Natural killer cell treated with Interleukin-12 subunit alpha and Interleukin-12 subunit beta and Interleukin-15 and Interleukin-18, amount 100 ng/mL, for 72 hours (primary cell): ENCODE results near the gene SLIT3. TPM values are rescaled to one million over a fixed set of nuclear protein-coding genes. Genes with fewer than 3 reads are reported as not detected.

Source experiments
- ATAC-seq, 2 donors: fragments of 150-1000 bp; cut with Tn5 transposase in 1 of 2; sonication (Bioruptor Pico), chemical (Tn5 transposase) in 1 of 2; 2 replicates each; pipeline ENCODE4 v1.10.0; 2021
- DNase-seq: peaks from one replicate; pipeline ENCODE4 v3.0.0; 2022; ENCODE audit warnings: low spot score
- H3K27ac Mint-ChIP-seq, 2 donors: 1 replicate in 1 of 2; 2 replicates in 1 of 2; pipeline ENCODE4 v1.8.0; 2022; ENCODE audit warnings: mixed read lengths in 2 of 2, mild to moderate bottlenecking in 1 of 2, moderate library complexity in 1 of 2
- H3K27me3 Mint-ChIP-seq, 2 donors: 1 replicate in 1 of 2; 2 replicates in 1 of 2; pipeline ENCODE4 v1.8.0; 2022; ENCODE audit warnings: mixed read lengths in 2 of 2
- H3K36me3 Mint-ChIP-seq: one replicate; pipeline ENCODE4 v1.8.0; 2022; ENCODE audit warnings: mixed read lengths
- H3K4me1 Mint-ChIP-seq, 2 donors: 1 replicate in 1 of 2; 2 replicates in 1 of 2; pipeline ENCODE4 v1.8.0; 2022; ENCODE audit warnings: low read depth in 2 of 2, mixed read lengths in 2 of 2, mild to moderate bottlenecking in 1 of 2
- H3K4me3 Mint-ChIP-seq: one replicate; pipeline ENCODE4 v1.8.0; 2022; ENCODE audit warnings: mixed read lengths
- H3K9me3 Mint-ChIP-seq: 2 replicates; pipeline ENCODE4 v1.8.0; 2022; ENCODE audit warnings: mixed read lengths
- total RNA-seq, 2 donors: library from RNA; stranded (reverse); gene quantifications; one replicate each; pipeline ENCODE4 v1.2.3, GENCODE V29; 2022

SLIT3 gene
- total RNA-seq, 2 donors from 2014 or later, result 0.14 TPM; not detected in 1

DNA sequence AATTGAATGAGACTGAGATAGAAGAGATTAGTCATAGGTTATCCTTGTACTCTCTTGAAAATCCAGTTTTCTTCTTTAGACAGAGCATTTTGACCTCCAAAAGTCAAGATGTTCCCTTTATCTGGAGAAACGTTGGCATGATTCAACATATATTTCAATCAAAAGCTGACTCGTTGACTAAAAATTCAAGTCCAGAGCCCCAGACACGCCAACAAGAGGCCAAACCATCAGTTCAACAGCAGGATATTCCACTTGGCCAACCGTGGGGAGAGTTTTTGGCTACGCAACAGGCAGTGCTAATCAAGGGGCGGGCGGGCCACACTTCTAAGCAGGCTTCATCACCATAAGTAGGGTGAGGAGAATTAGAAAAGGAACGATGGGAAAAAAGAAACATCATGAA lies 119.1 kb downstream of the SLIT3 start:
- Mint-ChIP-seq H3K27ac (no peak overlapping the region), H3K4me1 (no peaks in the 10 kb centered on the region), H3K9me3 (no peaks in the 10 kb centered on the region), H3K27me3 (peaks cover 0 to 2% of the 10 kb centered on the region in 2 donors), H3K36me3 (no peaks in the 10 kb centered on the region), H3K4me3 (no peak overlapping the region)
- ATAC-seq (no peak), DNase-seq (no peak)

DNA sequence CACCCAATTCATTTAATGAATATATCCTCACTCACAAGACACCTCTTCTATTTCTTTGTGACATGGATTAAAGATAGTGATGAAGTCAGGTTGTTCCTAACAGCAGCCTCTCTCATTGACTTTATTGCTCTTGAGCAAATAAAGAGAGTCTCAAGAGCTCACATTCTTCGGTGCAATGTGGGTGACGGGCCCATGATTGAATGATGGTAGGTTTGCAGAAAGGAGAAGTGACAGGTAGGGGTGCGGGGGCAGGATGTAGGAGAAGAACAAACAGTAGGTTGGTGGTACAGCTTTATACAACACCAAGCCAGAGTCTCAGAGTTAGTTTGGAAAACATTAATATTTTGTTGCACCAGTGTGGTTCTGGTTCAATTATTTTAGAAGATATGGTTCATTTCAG lies 122.2 kb downstream of the SLIT3 start:
- no peak for DNase-seq
- Mint-ChIP-seq H3K4me3 (no peak overlapping the region), H3K9me3 (no peaks in the 10 kb centered on the region), H3K27ac (no peak overlapping the region), H3K4me1 (no peaks in the 10 kb centered on the region), H3K36me3 (no peaks in the 10 kb centered on the region), H3K27me3 (peaks cover 0 to 8% of the 10 kb centered on the region in 2 donors)
- no peak for ATAC-seq

DNA sequence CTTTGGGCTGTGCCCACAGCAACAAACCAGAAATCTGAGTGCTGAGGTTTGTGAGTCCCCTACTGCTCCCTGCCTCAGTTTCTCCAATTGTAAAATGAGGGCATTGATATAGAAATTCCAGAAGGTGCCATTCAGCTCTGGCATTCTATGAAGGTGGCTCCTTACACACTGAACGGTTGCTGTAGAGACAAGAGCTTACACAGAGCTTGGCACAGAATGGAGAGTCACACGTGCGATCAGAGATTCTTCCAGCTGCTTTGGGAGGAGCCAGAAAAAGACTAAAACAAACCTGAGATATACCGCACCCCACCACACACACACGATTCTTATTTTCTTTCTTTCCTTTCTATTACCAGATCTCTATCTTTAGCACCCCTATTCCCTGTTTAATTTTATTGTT lies 122.7 kb downstream of the SLIT3 start:
- Mint-ChIP-seq H3K4me3 (no peak overlapping the region), H3K9me3 (no peaks in the 10 kb centered on the region), H3K4me1 (no peaks in the 10 kb centered on the region), H3K36me3 (no peaks in the 10 kb centered on the region), H3K27ac (no peak overlapping the region), H3K27me3 (peaks cover 0 to 8% of the 10 kb centered on the region in 2 donors)
- DNase-seq, result no peak
- ATAC-seq, result no peak

DNA sequence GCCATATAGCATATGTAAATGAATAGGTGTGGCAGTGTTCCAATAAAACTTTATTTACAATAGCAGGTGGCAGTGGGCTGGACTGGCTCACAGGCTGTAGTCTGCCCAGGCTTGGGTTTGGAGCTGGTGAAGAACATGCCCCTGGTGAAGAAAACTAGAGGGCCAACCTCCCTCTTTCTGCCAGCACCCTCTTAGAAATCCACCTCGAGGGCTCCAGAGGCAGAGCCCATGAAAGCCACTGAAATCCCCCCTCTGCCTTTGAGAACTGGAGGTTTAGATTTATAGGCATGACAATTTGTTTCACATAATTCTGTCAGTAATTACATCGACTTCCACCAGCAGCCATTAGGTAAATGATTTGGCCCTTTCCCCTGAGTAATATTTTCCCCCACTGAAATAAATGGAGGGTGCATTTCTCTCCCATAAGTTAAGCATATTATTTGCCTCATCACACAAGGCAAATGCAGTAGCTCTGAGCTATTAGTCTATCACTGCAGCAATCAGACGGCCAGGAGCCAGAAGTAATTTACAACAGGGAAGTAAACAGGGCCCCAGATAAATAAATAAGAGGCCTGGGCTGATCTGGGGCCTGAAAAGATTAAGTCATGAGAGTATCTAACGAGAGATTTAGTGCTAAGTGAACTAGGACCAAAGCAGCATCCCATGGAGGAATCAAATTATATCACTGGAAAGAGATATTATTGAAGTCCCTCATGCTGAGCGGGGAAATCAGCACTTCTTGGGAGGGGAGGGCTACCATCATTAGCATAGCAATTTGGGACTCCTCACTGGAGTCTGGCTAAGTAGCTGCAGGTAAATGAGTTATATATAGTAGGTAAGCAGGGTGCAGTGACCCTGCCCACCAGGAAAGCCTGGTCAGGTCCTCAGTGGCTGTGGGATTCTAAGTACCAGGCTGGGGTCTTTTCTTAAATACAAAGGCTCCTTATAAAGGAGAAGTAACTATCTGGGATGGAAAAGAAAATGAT lies 123.9 kb downstream of the SLIT3 start:
- H3K36me3 Mint-ChIP-seq, result no peaks in the 10 kb centered on the region
- H3K27me3 Mint-ChIP-seq, result peaks cover 0 to 8% of the 10 kb centered on the region in 2 donors

DNA sequence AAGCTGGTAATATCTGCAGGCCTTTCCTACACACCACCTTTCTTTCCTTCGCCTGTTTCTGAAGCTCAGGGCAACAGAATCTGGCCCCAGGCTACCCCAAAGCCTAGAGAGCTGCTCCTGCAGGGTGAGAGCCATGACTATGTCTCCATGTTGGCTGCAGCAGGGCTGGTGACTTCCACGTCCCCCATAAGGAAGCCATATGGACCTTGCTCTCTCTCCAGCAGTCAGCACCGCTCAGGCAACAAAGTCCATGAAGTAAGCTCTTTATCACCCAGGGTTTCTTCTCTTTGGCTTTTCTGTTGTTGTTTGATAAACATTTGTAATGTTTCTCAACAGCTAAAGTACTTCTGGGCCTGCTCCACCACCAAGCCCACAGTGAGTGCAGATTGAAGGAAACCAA lies 125.2 kb downstream of the SLIT3 start:
- Mint-ChIP-seq H3K4me3 (no peak overlapping the region), H3K36me3 (no peaks in the 10 kb centered on the region), H3K9me3 (no peaks in the 10 kb centered on the region), H3K27ac (no peak overlapping the region), H3K27me3 (peaks cover 0 to 8% of the 10 kb centered on the region in 2 donors), H3K4me1 (no peaks in the 10 kb centered on the region)
- no peak for DNase-seq
- no peak for ATAC-seq

More for the DNA sequence above, 123.9 kb downstream of the SLIT3 start:
- Mint-ChIP-seq H3K27ac (no peak overlapping the region), H3K9me3 (no peaks in the 10 kb centered on the region), H3K4me1 (no peaks in the 10 kb centered on the region), H3K4me3 (no peak overlapping the region)
- ATAC-seq (no peak), DNase-seq (no peak)

DNA sequence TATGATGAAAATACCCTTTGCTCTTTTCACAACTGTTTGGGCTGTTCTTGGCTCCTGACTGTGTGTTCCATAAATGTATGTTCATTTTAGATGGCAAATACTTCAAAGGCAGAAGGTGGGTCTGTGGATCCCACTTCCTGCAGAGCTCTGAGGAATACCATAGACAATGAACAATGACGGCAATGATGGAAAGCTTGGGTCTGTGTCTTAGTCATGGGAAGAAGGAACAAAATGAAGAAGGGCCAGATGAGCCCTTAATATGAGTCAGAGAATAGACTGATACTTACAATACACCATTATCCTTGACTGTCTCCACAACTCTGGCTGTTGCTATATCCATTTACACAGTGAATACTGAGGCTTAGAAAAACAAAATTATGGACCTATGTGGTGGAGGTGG lies 126.0 kb downstream of the SLIT3 start:
- DNase-seq (no peak), ATAC-seq (no peak)
- peaks cover 2 to 8% of the 10 kb centered on the region in 2 donors for H3K27me3 Mint-ChIP-seq
- no peak overlapping the region for H3K4me3 Mint-ChIP-seq
- no peaks in the 10 kb centered on the region for H3K36me3 Mint-ChIP-seq
- no peaks in the 10 kb centered on the region for H3K4me1 Mint-ChIP-seq
- no peak overlapping the region for H3K27ac Mint-ChIP-seq
- H3K9me3 Mint-ChIP-seq, result no peaks in the 10 kb centered on the region

DNA sequence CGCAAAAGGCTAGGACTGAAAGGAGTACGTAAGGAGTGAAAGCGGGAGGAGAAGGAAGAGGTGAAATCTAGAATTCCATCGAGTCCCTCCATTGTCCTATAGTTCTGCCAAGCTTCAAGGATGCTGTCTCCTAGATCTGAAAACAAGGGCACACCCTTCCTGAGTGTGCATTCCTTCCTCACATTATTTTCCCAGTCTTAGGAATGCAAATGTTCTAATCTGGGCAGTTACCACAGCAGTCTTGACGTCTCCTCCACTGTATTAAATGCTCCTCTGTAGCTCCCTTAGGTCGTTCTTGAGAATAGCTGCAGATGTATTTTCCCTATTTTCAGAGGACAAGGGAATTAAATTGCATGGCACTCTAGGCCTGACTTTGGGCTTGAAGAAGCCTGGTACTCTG lies 127.6 kb downstream of the SLIT3 start:
- H3K27ac Mint-ChIP-seq, result no peak overlapping the region
- no peaks in the 10 kb centered on the region for H3K36me3 Mint-ChIP-seq
- ATAC-seq, result no peak
- no peak for DNase-seq
- no peaks in the 10 kb centered on the region for H3K9me3 Mint-ChIP-seq
- H3K4me1 Mint-ChIP-seq, result no peaks in the 10 kb centered on the region
- H3K4me3 Mint-ChIP-seq, result no peak overlapping the region
- peaks cover 2 to 8% of the 10 kb centered on the region in 2 donors for H3K27me3 Mint-ChIP-seq

DNA sequence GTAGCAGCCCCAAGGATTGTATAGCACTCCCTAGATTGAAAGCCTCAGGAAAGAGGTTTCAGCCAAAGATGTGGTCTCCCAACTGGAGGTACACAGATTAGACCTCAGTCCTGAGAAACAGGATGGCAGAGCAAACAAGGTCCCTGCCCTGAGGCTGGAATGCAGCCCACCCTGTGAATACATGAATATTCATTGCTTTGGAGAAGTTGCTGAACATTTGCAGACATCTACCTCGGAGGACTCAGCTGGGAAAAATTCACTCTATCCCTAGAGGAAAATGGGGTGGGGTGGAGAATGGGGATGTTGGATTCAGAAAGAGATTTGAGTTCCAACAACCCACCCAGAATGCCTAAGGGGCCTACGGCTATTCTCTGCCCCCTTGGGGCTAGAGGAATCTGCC lies 129.4 kb downstream of the SLIT3 start:
- DNase-seq (no peak), ATAC-seq (no peak)
- Mint-ChIP-seq H3K27ac (no peak overlapping the region), H3K4me3 (no peak overlapping the region), H3K36me3 (no peaks in the 10 kb centered on the region), H3K27me3 (peaks cover 6 to 8% of the 10 kb centered on the region in 2 donors), H3K9me3 (no peaks in the 10 kb centered on the region), H3K4me1 (no peaks in the 10 kb centered on the region)

DNA sequence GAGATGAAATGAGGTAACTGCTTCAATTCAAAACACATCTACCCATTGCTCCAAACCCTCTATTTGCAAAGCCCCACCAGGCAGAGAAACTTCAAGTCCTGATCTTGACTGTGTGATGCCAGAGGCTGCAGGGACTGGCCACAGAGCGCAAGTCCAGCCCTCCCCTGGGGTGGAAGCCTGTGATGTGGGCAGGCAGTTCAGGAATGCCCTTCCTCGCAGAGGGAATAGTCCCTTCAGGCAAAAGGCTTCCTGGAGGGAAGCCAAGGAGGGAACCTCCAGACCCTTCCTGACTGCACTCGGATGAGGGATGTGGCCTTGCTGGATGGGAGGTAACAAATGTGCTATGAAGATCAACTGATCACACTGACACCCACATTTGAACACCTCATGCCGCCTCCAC lies 131.2 kb downstream of the SLIT3 start:
- Mint-ChIP-seq H3K27ac (no peak overlapping the region), H3K36me3 (no peaks in the 10 kb centered on the region), H3K9me3 (no peaks in the 10 kb centered on the region), H3K27me3 (peaks cover 6% of the 10 kb centered on the region in 2 donors), H3K4me1 (no peaks in the 10 kb centered on the region), H3K4me3 (no peak overlapping the region)
- DNase-seq (no peak), ATAC-seq (no peak)

DNA sequence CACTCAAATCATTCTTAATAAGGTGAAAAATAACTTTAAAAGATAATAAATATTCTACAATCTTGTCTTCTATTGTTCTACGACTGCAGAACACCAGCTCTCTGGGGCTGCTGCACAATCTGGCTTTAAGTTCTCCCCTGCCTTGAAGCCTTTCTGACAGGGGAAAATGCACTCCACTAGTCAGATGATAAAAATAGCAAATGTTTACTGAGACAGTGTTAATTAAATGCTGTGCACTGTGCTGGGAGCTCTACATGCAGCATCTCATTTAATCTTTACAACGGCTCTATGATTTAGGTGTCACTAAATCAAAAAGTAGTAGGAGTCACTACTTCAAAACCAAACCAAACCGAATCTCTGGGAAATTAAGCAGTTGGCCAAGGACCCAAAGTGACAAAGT lies 132.7 kb downstream of the SLIT3 start:
- H3K4me3 Mint-ChIP-seq, result no peak overlapping the region
- no peak for DNase-seq
- no peak for ATAC-seq
- no peaks in the 10 kb centered on the region for H3K9me3 Mint-ChIP-seq
- peaks cover 0 to 6% of the 10 kb centered on the region in 2 donors for H3K27me3 Mint-ChIP-seq
- no peak overlapping the region for H3K27ac Mint-ChIP-seq
- H3K4me1 Mint-ChIP-seq, result no peaks in the 10 kb centered on the region
- H3K36me3 Mint-ChIP-seq, result no peaks in the 10 kb centered on the region

DNA sequence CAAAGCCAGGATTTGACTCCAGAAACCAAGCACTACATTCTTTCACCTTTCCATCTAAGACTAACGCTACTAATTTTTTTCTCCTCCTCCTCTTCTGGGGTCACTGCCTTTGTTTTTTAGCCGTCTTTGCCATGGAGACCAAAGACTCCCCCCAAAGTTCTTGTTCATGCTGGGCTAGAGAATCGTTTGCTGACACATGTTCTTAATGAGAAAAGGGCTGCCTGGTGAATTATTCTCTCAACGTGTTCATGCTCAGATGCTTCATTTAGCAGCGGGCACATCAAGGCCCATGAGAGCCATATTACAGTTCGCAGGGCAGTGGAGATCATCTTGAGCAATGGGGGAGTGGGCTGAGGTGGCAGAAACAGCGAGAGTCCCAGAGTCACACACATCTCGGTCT lies 134.9 kb downstream of the SLIT3 start:
- no peak overlapping the region for H3K4me3 Mint-ChIP-seq
- no peaks in the 10 kb centered on the region for H3K4me1 Mint-ChIP-seq
- DNase-seq (no peak), ATAC-seq (peak in 1 of 2 donors; percentile 13)
- H3K27ac Mint-ChIP-seq, result no peak overlapping the region
- H3K36me3 Mint-ChIP-seq, result no peaks in the 10 kb centered on the region
- H3K27me3 Mint-ChIP-seq, result peaks cover 0 to 6% of the 10 kb centered on the region in 2 donors
- H3K9me3 Mint-ChIP-seq, result no peaks in the 10 kb centered on the region

DNA sequence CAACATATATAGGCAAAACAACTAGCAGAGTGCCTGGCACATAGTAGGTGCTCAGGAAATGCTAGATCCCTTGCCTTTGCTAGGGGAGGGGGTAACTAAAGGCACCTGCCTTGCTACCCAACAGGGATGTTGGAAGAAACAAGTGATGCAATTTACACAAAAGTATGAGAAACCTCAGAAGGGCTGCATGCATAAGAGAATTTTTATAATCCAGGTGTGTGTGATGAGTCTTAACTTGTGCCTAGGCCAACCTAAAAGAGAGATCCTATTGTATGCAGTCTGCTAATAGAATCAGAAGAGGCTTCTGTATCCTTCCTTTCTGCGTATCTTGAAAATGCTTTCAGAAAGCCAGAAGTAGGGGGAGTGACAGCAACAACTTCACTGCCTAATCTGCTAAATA lies 135.9 kb downstream of the SLIT3 start:
- Mint-ChIP-seq H3K9me3 (no peaks in the 10 kb centered on the region), H3K27me3 (peaks cover 0 to 7% of the 10 kb centered on the region in 2 donors), H3K36me3 (no peaks in the 10 kb centered on the region), H3K4me1 (no peaks in the 10 kb centered on the region), H3K4me3 (no peak overlapping the region), H3K27ac (no peak overlapping the region)
- DNase-seq (no peak), ATAC-seq (no peak)

DNA sequence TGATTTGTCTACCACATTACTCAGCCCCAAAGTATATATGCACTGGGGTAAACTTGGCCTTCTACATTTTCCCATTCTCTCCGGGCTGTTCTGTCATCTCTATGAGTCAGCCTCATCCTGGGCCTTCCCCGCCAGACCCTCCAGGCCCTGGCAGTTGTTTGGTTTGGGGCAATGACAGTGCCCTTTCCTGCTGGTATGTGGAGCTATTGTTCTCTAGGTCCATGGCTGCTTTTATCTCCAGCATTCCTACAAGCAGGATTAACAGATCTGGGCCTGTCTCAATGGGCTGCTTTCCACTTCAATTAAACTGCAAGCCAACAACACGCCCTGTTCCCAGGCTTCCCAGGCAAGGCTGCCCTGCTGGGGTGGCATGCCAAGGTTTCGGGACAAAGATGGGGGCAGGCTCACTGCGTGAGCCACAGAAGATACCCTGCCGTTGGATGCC lies 136.4 kb downstream of the SLIT3 start:
- DNase-seq (no peak), ATAC-seq (no peak)
- Mint-ChIP-seq H3K4me1 (no peaks in the 10 kb centered on the region), H3K9me3 (no peaks in the 10 kb centered on the region), H3K36me3 (no peaks in the 10 kb centered on the region), H3K27ac (no peak overlapping the region), H3K27me3 (peaks cover 0 to 6% of the 10 kb centered on the region in 2 donors), H3K4me3 (no peak overlapping the region)

DNA sequence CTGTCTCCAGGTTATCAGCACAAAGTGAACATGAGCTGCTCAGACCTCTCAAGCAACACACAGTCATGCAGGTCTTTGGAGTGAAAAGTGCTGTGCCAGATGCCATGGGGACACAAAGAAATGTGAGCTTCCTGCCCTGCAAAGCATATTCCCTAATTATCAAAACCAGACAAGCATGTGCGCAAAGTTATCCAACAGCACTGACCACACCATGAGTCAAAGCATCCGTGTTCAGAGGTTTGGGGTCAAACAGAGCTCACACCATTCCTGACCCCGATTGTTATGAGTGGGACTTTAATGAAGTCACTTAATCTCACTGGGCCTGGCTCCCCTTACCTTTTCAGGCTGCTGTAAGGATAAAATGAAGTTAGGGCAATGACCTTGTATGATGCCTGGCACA lies 138.5 kb downstream of the SLIT3 start:
- H3K4me3 Mint-ChIP-seq, result no peak overlapping the region
- H3K36me3 Mint-ChIP-seq, result peaks cover 4% of the 10 kb centered on the region
- ATAC-seq (no peak), DNase-seq (no peak)
- H3K27ac Mint-ChIP-seq, result no peak overlapping the region
- peaks cover 5% of the 10 kb centered on the region for H3K9me3 Mint-ChIP-seq
- H3K4me1 Mint-ChIP-seq, result no peaks in the 10 kb centered on the region
- H3K27me3 Mint-ChIP-seq, result peaks cover 0 to 2% of the 10 kb centered on the region in 2 donors
